Loucy (cell line): ENCODE data around the gene ASTN2.

ENCODE experiments used
- CTCF ChIP-seq: fragments of 200-600 bp; sonication (generic); conservative IDR thresholded peaks from 2 replicates; pipeline ENCODE4 v1.5.1; 2014; ENCODE audit warnings: mild to moderate bottlenecking, antibody characterized with exemption, low read length
- EZH2phosphoT487 ChIP-seq: fragments of 200-600 bp; IDR thresholded peaks from 2 replicates; pipeline ENCODE4 v1.6.1; 2018; ENCODE audit warnings: antibody characterized with exemption, mild to moderate bottlenecking, moderate library complexity, borderline replicate concordance

GRCh38 chr9:116998305-116998704 lies 416.6 kb downstream of the ASTN2 start:
- TF ChIP-seq CTCF (no peak), EZH2phosphoT487 (no peak)
